Measurements from ENCODE around the gene ASB2. TPM values are rescaled to one million over a fixed set of nuclear protein-coding genes. Genes with fewer than 3 reads are reported as not detected.

The ASB2 gene
- total and polyA plus RNA-seq, 2 of the 8 experiments (the other 6 are each of a cell fraction or from before 2014, with no cell fraction given), result 1.0 to 2.1 TPM

- 82% methylated on average over 8 of the region's 8 CpGs; no CpG with 5 or more reads in 1 of the 2 experiments for WGBS, 2 experiments (ENCODE audit: extremely low coverage in 1 of 2, insufficient coverage in 1 of 2, insufficient read length in 1 of 2, insufficient replicate concordance in 2 of 2, low coverage in 1 of 2, low lambda C conversion rate in 2 of 2, missing lambda C conversion rate in 1 of 2)
- POLR2A ChIA-PET (ENCODE audit: partially characterized antibody), result interaction anchor here (2.7 kb wide), 1 partner anchor 60 kb away, joined by 8 read pairs; no protein-coding TSS in a partner anchor
- Histone ChIP-seq H4K20me1 (replicated peaks in 1 of 2; ENCODE audit: control insufficient read depth in 1 of 2, insufficient read depth in 2 of 2, low read length in 2 of 2) (no peaks in the 10 kb centered on the region), H4K8ac (ENCODE audit: extremely low read depth, insufficient read depth, low read length) (no peak overlapping the region), H4K91ac (replicated peaks; ENCODE audit: insufficient read length, low read length) (no peak overlapping the region), H3K23me2 (ENCODE audit: low read depth, low read length) (peaks cover 3% of the 10 kb centered on the region; the same call in 1 of the 2 replicates), H3K56ac (replicated peaks; ENCODE audit: insufficient read length, low read depth, low read length) (no peak overlapping the region), H3K36me3 (ENCODE audit: control insufficient read depth in 2 of 4, insufficient read depth in 4 of 4, low read length in 3 of 4) (no peaks in the 10 kb centered on the region), H3K27me3 (replicated peaks in 1 of 4; ENCODE audit: control insufficient read depth in 3 of 4, extremely low read depth in 1 of 4, insufficient read depth in 3 of 4, low read length in 3 of 4) (0 out of 7 replicates have a peak, but pooled peaks cover 0 to 2% (median 0%) of the 10 kb centered on the region in 4 experiments), H3K4me1 (replicated peaks in 1 of 4; ENCODE audit: control insufficient read depth in 3 of 4, insufficient read depth in 4 of 4, low read length in 3 of 4) (peaks cover 0 to 6% (median 2%) of the 10 kb centered on the region in 4 experiments; a peak in 3 of 7 replicates), H3K18ac (ENCODE audit: extremely low read depth, low read length) (no peak overlapping the region), H2BK120ac (replicated peaks; ENCODE audit: low read depth, low read length) (no peak overlapping the region), H3K4me3 (ENCODE audit: extremely low read depth in 1 of 4, insufficient read depth in 2 of 4, low read depth in 3 of 4, low read length in 4 of 4) (no peak overlapping the region), H3K14ac (ENCODE audit: insufficient read length) (no peak overlapping the region), H2AFZ (ENCODE audit: low read length) (no peak overlapping the region), H2AK5ac (ENCODE audit: low read depth, low read length) (no peak overlapping the region), H2BK5ac (ENCODE audit: low read depth, low read length) (no peak overlapping the region), H3K27ac (ENCODE audit: low read depth, low read length) (no peak overlapping the region), H3K4me2 (ENCODE audit: insufficient read depth in 1 of 2, low read depth in 2 of 2, low read length in 2 of 2) (no peak overlapping the region), H3K9ac (replicated peaks in 1 of 4; ENCODE audit: extremely low read depth in 1 of 4, low read depth in 3 of 4, low read length in 3 of 4) (no peak overlapping the region), H3K79me1 (ENCODE audit: low read depth, low read length) (no peaks in the 10 kb centered on the region; the same call in 1 of the 2 replicates), H3K9me3 (ENCODE audit: insufficient read depth in 2 of 2, low read depth in 1 of 2, low read length in 1 of 2) (no peaks in the 10 kb centered on the region), H3K79me2 (ENCODE audit: control insufficient read depth in 1 of 2, insufficient read depth in 2 of 2, low read length in 2 of 2) (no peaks in the 10 kb centered on the region), H3K23ac (ENCODE audit: insufficient read length) (no peak overlapping the region), H2BK15ac (ENCODE audit: low read length) (no peak overlapping the region), H2BK12ac (ENCODE audit: low read depth, low read length) (no peak overlapping the region), H2BK20ac (ENCODE audit: low read length) (no peak overlapping the region), H4K5ac (ENCODE audit: insufficient read length, low read depth, low read length) (no peak overlapping the region), H3K4ac (replicated peaks; ENCODE audit: insufficient read length, low read depth, low read length) (no peak overlapping the region)
- FAIRE-seq (no peak), DNase-seq (ENCODE audit: low read depth in 1 of 2, low spot score in 2 of 2) (no peak)
- TF ChIP-seq HDAC6 (IDR thresholded peaks at IDR 0.05; ENCODE audit: low read depth, low read length) (no peak), CTCF (IDR thresholded peaks at IDR 0.05; ENCODE audit: control extremely low read depth in 1 of 3, insufficient read depth in 1 of 3, low read depth in 1 of 3, low read length in 3 of 3) (peak in 2 of 3 experiments; percentile 14 to 17; a peak in 2 of 4 replicates)
- CTCF ChIA-PET (ENCODE audit: partially characterized antibody), result interaction anchor here (0.6 to 20.5 kb wide), 18 partner anchors 8 to 719 kb away, joined by 3 to 484 read pairs (median 6); no protein-coding TSS in a partner anchor
Observed at GRCh38 chr14:93999573-93999972, 23.2 kb upstream of the ASB2 start.
